Measurements from ENCODE around the gene DPP4. TPM values are rescaled to one million over a fixed set of nuclear protein-coding genes. Genes with fewer than 3 reads are reported as not detected.

DPP4 gene
- total RNA-seq, 4 donors from 2014 or later = 1.6 to 5.3 (median 3.8) TPM

- Histone ChIP-seq H3K27ac (no peak overlapping the region), H3K27me3 (no peaks in the 10 kb centered on the region), H3K4me1 (peaks cover 30% of the 10 kb centered on the region), H3K9me3 (no peaks in the 10 kb centered on the region), H3K36me3 (no peaks in the 10 kb centered on the region), H3K4me3 (no peak overlapping the region)
- no peak for DNase-seq (ENCODE audit: low spot score in 2 of 2)
- TF ChIP-seq POLR2AphosphoS5 (IDR thresholded peaks at IDR 0.05) (no peak), CTCF (IDR thresholded peaks at IDR 0.05) (no peak), EP300 (IDR thresholded peaks at IDR 0.05) (no peak), POLR2A (IDR thresholded peaks at IDR 0.05) (no peak)
- WGBS = 71% methylated on average over 6 of the region's 6 CpGs
Observed at GRCh38 chr2:162025121-162025911, 48.7 kb downstream of the DPP4 start.

GRCh38 chr2:162022290-162022945 is 51.6 kb downstream of the DPP4 start:
- 50% methylated on average over 3 of the region's 3 CpGs for WGBS
- H3K27me3 ChIP-seq = no peaks in the 10 kb centered on the region
- H3K9me3 ChIP-seq = no peaks in the 10 kb centered on the region
- H3K27ac ChIP-seq = no peak overlapping the region
- peaks cover 3% of the 10 kb centered on the region for H3K36me3 ChIP-seq
- TF ChIP-seq POLR2AphosphoS5 (IDR thresholded peaks at IDR 0.05) (no peak), EP300 (IDR thresholded peaks at IDR 0.05) (no peak)
- no peak for DNase-seq (ENCODE audit: low spot score in 2 of 2)
- peaks cover 3% of the 10 kb centered on the region for H3K4me1 ChIP-seq
- H3K4me3 ChIP-seq = no peak overlapping the region

GRCh38 chr2:162021516-162022058 is 52.4 kb downstream of the DPP4 start:
- Histone ChIP-seq H3K36me3 (peaks cover 3% of the 10 kb centered on the region), H3K4me3 (no peak overlapping the region), H3K9me3 (no peaks in the 10 kb centered on the region), H3K27ac (no peak overlapping the region), H3K4me1 (no peaks in the 10 kb centered on the region), H3K27me3 (no peaks in the 10 kb centered on the region)
- DNase-seq (ENCODE audit: low spot score in 2 of 2) = no peak
- 83% methylated on average over 7 of the region's 7 CpGs for WGBS
- TF ChIP-seq EP300 (IDR thresholded peaks at IDR 0.05) (no peak), POLR2A (IDR thresholded peaks at IDR 0.05) (no peak), CTCF (IDR thresholded peaks at IDR 0.05) (no peak), POLR2AphosphoS5 (IDR thresholded peaks at IDR 0.05) (no peak)

- DNase-seq (ENCODE audit: low spot score in 2 of 2) = no peak
- Histone ChIP-seq H3K36me3 (peaks cover 3% of the 10 kb centered on the region), H3K27me3 (no peaks in the 10 kb centered on the region), H3K9me3 (no peaks in the 10 kb centered on the region), H3K4me1 (no peaks in the 10 kb centered on the region), H3K27ac (no peak overlapping the region), H3K4me3 (no peak overlapping the region)
- TF ChIP-seq CTCF (IDR thresholded peaks at IDR 0.05) (no peak), POLR2A (IDR thresholded peaks at IDR 0.05) (no peak), POLR2AphosphoS5 (IDR thresholded peaks at IDR 0.05) (no peak), EP300 (IDR thresholded peaks at IDR 0.05) (no peak)
- whole genome bisulfite sequencing = 85% methylated on average over 8 of the region's 8 CpGs
Observed at GRCh38 chr2:162018530-162018929, 55.5 kb downstream of the DPP4 start.

GRCh38 chr2:162017233-162017632 is 56.8 kb downstream of the DPP4 start:
- DNase-seq (ENCODE audit: low spot score in 2 of 2) = no peak
- Histone ChIP-seq H3K27me3 (no peaks in the 10 kb centered on the region), H3K4me3 (no peak overlapping the region), H3K9me3 (no peaks in the 10 kb centered on the region), H3K27ac (no peak overlapping the region), H3K4me1 (peaks cover 5% of the 10 kb centered on the region), H3K36me3 (peaks cover 3% of the 10 kb centered on the region)
- no peak for TF ChIP-seq CTCF (IDR thresholded peaks at IDR 0.05)
- WGBS = 82% methylated on average over 3 of the region's 3 CpGs
